H1 (cell line): ENCODE results near the gene GPM6B. TPM values are rescaled to one million over a fixed set of nuclear protein-coding genes. Genes with fewer than 3 reads are reported as not detected.

Source experiments
- CEBPB ChIP-seq: IDR thresholded peaks from 2 replicates; pipeline ENCODE4 v1.6.1; 2012; ENCODE audit warnings: low read depth, low read length
- HDAC6 ChIP-seq: IDR thresholded peaks from one replicate; pipeline ENCODE4 v1.7.1; 2012; ENCODE audit warnings: low read depth, mild to moderate bottlenecking, inconsistent platforms, low read length, moderate library complexity
- NANOG ChIP-seq: IDR thresholded peaks from 2 replicates; pipeline ENCODE4 v1.6.1; 2011; ENCODE audit warnings: low read length, low read depth, mild to moderate bottlenecking, inconsistent platforms; ENCODE audit not compliant: insufficient read depth, poor library complexity, severe bottlenecking
- SAP30 ChIP-seq: fragments of 300-600 bp; sonication (generic); IDR thresholded peaks from 2 replicates; pipeline ENCODE4 v1.7.1; 2012; ENCODE audit warnings: low read length, moderate library complexity, mild to moderate bottlenecking, inconsistent platforms; ENCODE audit not compliant: insufficient read depth, insufficient replicate concordance
- SIRT6 ChIP-seq: IDR thresholded peaks from one replicate; pipeline ENCODE4 v1.7.1; 2012; ENCODE audit warnings: low read length, inconsistent platforms
- polyA plus RNA-seq, 7 experiments: library from polyadenylated mRNA; depleted of rRNA in 3 of 7; stranded (reverse) in 5 of 7; unstranded in 2 of 7; fragments of >200 nt in 5 of 7; fragments of 200-250 nt in 2 of 7; gene quantifications; 1 replicate in 5 of 7; 2 replicates in 1 of 7; 4 replicates in 1 of 7; pipeline versions ENCODE4 v1.2.1 to v1.2.3, GENCODE V29; 2011 to 2013; ENCODE audit warnings: missing spikeins in 2 of 7, mixed read lengths in 2 of 7
- total RNA-seq: library from RNA; stranded (reverse); fragmentation: NEBNext Ultra II Directional; extraction: Animal tissue kit (Norgen Biotek cat#: 25700); gene quantifications from 2 replicates; pipeline ENCODE4 v1.2.1, GENCODE V29; 2021
- TF ChIP-seq, protein P1 (sequence below), 3 experiments: IDR thresholded peaks; 1 replicate in 2 of 3; 2 replicates in 1 of 3; pipeline versions ENCODE4 v1.5.1 to v1.6.1; 2011; ENCODE audit warnings: low read length in 3 of 3, mild to moderate bottlenecking in 3 of 3, inconsistent platforms in 2 of 3, low read depth in 1 of 3, moderate library complexity in 1 of 3; ENCODE audit not compliant: insufficient read depth in 1 of 3; ENCODE audit errors: control extremely low read depth in 1 of 3

GPM6B gene
- total and polyA plus RNA-seq, 2 of the 8 experiments (the other 6 are each of a cell fraction or from before 2014, with no cell fraction given): 132 to 175 TPM

DNA sequence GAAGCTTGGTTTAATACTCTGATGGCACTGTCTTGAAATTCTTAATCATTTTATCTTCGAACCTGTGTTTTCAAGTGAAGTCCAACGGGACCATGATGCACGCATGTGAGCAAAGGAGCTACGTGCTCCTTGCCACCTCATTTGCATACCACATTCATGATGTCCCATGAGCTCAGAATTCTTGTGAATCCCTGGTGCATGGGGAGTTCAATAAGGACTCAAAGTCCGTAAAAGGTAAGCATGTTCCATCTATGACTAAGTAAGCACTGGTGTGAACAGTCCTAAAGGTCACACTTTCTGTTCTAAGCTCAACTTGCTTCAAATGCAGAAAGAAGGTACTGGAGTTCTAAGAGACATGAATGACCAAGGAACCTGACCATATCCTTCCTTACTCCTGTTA lies 13.1 kb upstream of the GPM6B start (continued):
- no peak for TF ChIP-seq NANOG
- no peak for TF ChIP-seq CEBPB
- TF ChIP-seq, protein P1, sequence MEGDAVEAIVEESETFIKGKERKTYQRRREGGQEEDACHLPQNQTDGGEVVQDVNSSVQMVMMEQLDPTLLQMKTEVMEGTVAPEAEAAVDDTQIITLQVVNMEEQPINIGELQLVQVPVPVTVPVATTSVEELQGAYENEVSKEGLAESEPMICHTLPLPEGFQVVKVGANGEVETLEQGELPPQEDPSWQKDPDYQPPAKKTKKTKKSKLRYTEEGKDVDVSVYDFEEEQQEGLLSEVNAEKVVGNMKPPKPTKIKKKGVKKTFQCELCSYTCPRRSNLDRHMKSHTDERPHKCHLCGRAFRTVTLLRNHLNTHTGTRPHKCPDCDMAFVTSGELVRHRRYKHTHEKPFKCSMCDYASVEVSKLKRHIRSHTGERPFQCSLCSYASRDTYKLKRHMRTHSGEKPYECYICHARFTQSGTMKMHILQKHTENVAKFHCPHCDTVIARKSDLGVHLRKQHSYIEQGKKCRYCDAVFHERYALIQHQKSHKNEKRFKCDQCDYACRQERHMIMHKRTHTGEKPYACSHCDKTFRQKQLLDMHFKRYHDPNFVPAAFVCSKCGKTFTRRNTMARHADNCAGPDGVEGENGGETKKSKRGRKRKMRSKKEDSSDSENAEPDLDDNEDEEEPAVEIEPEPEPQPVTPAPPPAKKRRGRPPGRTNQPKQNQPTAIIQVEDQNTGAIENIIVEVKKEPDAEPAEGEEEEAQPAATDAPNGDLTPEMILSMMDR (IDR thresholded peaks at IDR 0.05; ENCODE audit: control extremely low read depth in 1 of 3, insufficient read depth in 1 of 3, low read depth in 1 of 3, low read length in 3 of 3): no peak
- no peak for TF ChIP-seq SIRT6
- TF ChIP-seq HDAC6: no peak
- no peak for TF ChIP-seq SAP30
